Activated CD8-positive, alpha-beta memory T cell treated with anti-CD3 and anti-CD28 coated beads for 36 hours (primary cell): ENCODE results near the gene PCDH9. TPM values are rescaled to one million over a fixed set of nuclear protein-coding genes. Genes with fewer than 3 reads are reported as not detected.

ENCODE experiments used
- CTCF ChIA-PET: fragments of 350-600 bp; sonication (Branson Sonifier 250); formaldehyde crosslinking; loops from one replicate; lab custom pipeline; 2021; ENCODE audit warnings: antibody characterized with exemption; lab: Charles Lee
- POLR2A ChIA-PET: fragments of 350-600 bp; sonication (Branson Sonifier 250); formaldehyde crosslinking; loops from one replicate; lab custom pipeline; 2021; ENCODE audit warnings: antibody characterized with exemption; lab: Charles Lee
- total RNA-seq, 2 experiments: library from RNA; stranded (reverse); gene quantifications; one replicate each; pipeline ENCODE4 v1.2.3, GENCODE V29; 2021

The PCDH9 gene
- total RNA-seq = under 1 TPM; 0.13 to 0.17 TPM

GRCh38 chr13:67229481-67230403 lies at the start of gene PCDH9:
Gene PCDH9, minus strand, starts transcription at chr13:67230336. Its CDS starts 1,896 bp downstream, at chr13:67228440.
- CTCF ChIA-PET = no interaction called here
- POLR2A ChIA-PET = no interaction called here

DNA sequence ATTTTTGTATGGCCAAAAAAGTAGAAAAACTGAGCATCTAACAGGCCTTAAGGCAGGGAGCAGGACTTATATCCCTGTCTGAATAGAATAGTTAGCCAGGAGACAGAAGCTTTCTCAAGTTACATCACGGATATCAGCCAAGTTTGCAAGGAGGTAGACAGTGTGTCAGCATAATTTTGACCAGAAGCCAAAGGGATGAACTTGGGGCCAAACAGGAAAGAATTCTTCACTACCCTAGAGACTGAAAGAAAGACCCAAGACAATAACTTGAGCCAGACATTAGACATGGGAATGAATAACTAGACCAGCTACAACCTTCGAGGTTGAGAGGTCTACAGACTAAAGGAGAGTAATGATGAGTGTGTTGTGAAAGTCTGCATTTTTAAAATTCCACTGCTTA lies 48.1 kb upstream of the PCDH9 start:
- ChIA-PET POLR2A (no interaction called here), CTCF (no interaction called here)

DNA sequence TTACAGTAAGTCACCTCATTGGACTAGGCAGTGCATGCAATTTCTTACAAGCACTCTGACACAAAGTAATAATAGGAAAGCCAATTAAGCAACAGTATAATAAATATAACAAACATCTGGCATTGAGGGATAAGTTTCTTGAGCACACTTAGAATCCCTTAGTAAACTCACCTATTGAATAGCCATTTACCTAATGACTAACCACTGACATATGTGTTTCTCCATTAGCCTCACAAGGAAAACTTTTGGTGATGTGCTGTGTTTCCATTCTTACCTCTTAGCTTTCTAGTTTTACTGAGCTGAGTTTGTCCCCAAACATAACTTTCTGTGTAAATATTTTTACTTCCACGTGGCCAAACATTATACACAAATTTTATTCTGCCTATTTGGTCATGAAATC lies 47.4 kb upstream of the PCDH9 start:
- ChIA-PET POLR2A (no interaction called here), CTCF (no interaction called here)

DNA sequence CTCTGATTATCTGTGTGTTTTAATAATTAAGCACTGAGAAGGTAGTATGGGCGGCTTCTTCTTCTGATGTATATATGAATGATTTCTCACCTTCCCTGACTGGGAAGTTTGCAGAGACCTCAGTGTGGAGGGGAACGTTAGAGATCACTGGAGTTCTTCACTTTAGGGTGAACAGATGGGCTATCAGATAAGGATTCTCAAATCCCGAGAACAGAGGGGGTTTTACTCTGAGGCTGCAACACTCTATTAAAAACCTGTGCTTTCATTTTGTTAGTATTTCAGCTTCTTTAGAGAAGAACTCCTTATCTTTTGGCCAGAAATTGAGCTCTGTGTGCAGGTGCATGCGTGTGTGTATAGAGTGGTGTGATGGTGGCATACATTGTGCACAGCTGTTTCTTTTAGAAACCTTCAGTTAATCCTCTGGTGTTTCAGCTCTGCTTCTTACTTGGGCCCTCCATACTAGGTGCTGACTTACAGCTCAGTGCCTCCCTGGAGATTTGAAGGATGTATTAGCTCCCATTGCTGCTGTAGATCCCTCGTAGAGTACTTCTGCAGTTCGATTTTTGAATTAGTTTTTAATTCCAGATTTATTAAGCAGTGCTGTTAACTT lies 45.3 kb upstream of the PCDH9 start:
- ChIA-PET POLR2A (no interaction called here), CTCF (no interaction called here)

GRCh38 chr13:67273001-67273400 lies 42.9 kb upstream of the PCDH9 start:
- POLR2A ChIA-PET = no interaction called here
- CTCF ChIA-PET = no interaction called here

GRCh38 chr13:67267136-67267535 lies 37.0 kb upstream of the PCDH9 start:
- CTCF ChIA-PET = no interaction called here
- POLR2A ChIA-PET = no interaction called here

DNA sequence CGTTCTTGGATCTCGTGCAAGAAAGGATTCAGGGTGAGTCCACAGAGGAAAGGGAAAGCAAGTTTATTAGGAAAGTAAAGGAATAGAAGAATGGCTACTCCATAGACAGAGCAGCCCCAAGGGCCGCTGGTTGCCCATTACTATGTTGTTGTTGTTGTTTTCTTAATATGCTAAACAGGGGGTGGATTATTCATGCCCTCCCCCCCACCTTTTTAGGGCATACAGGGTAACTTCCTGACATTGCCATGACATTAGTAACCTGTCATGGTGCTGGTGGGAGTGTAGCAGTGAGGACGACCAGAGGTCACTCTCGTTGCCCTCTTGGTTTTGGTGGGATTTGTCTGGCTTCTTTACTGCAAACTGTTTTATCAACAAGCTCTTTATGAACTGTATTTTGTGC lies 29.1 kb upstream of the PCDH9 start:
- POLR2A ChIA-PET = no interaction called here
- CTCF ChIA-PET = no interaction called here

DNA sequence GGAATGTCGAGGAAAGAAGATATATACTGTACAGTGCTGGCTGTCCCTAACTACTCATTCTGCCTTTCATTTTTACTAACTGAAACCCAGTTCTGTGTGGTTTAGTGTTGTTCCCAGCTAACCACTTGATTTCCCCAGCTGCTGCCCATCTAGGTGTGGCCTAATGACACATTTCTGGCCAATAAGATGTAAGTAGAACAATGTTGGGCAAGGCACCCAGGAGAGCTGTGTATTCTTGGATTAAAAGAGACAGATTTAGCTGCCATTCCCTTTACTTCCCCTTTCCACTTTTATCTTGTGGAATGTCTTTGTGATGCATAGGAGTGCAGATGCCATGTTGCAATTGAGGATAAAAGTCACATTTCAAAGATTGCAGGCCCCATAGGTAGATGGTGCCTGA lies 28.3 kb upstream of the PCDH9 start:
- ChIA-PET CTCF (no interaction called here), POLR2A (no interaction called here)

DNA sequence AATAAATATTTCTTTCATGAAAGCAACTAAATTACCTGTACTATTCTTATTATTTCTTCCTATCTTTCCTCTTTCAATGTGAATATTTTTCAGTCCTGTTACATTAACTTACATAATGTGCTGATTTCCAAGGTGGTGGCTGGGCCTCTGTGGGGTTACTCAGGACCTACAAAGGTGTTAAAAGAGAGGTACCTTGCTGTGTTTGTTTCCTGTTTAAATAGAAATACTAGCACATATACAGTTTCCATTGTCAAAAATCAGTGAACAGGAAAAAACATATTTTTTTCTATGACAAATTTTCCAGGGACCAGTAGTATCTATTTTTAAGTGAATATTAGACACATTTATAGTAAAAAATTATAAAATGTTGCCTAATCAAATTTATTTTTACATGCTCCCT lies 8.7 kb upstream of the PCDH9 start:
- POLR2A ChIA-PET = no interaction called here
- CTCF ChIA-PET = no interaction called here

DNA sequence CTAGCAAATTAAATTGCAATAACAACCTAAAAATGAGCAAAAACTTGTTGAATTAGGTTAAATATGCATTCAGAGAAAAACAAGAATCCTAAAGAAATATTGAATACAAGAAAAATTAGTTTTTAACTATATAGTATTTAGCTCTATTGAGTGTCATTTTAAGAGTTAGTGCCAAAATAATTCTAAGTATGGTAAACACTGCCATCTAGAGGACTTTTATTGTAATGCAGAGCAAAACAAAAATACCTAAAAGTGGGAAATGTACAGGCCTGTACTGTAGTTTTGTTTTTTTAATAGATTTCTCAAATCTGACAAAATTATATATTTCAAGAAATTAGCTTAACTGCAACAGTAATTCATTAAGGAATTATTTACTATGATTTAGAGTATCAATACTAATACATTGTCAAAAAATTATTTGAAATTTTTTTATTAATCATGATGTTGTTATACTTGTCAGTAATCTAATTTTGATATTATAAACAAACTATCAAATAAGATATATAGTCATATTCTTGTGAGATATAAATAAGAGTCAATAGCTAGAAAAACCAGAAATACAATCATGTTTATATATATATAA lies 8.2 kb upstream of the PCDH9 start:
- CTCF ChIA-PET = no interaction called here
- POLR2A ChIA-PET = no interaction called here

GRCh38 chr13:67235265-67235664 lies 5.1 kb upstream of the PCDH9 start:
- ChIA-PET CTCF (no interaction called here), POLR2A (no interaction called here)

DNA sequence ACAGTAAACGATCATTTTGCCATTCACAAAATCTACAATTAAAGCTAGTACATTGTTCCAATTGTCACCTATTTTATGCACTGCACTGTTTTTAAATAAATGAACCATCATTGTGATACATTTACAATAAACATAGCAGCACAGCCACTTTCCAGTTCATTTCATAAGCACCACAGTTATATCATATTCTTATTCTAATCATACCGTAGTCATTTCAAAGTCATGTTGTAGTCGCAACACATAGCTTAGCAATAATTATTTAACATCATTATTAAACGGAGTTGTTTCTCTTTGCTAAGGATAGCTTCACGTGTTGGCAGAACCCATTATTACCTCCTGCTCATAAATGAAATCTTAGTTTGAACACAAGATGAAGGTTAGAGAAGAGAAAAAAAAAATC lies 2.2 kb upstream of the PCDH9 start:
- CTCF ChIA-PET = no interaction called here

GRCh38 chr13:67231289-67232000 lies 1.3 kb upstream of the PCDH9 start:
- ChIA-PET CTCF (interaction anchor here (0.7 kb wide), 1 partner anchor 13 kb away, joined by 3 read pairs; no protein-coding TSS in a partner anchor), POLR2A (no interaction called here)

More for the DNA sequence above, 2.2 kb upstream of the PCDH9 start:
- POLR2A ChIA-PET = no interaction called here

GRCh38 chr13:67230404-67231288 lies 510 bp upstream of the PCDH9 start:
- CTCF ChIA-PET = no interaction called here
- POLR2A ChIA-PET = no interaction called here

DNA sequence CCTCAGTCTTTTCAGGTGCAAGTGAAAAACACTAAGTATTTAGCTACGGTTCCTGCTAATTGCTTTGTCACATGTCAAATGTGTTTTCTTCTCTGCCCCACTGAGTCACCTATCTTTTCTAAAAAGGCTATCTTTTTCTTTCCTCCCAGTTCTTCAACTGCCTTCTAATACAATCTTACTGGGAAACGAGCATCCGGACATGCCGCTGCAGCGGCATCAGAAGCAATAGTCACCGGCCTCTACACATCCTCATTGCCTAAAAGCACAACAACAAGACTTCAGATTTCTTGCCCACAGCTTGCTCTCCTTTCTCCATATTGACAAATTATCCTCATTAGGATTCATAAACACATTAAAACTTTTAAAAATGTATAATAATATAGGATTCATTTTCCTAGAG lies 1.2 kb downstream of the PCDH9 start:
- POLR2A ChIA-PET = no interaction called here
- CTCF ChIA-PET = no interaction called here

- CTCF ChIA-PET = no interaction called here
- POLR2A ChIA-PET = no interaction called here
These were observed 2.1 kb downstream of the PCDH9 start for GRCh38 chr13:67228031-67228430.

DNA sequence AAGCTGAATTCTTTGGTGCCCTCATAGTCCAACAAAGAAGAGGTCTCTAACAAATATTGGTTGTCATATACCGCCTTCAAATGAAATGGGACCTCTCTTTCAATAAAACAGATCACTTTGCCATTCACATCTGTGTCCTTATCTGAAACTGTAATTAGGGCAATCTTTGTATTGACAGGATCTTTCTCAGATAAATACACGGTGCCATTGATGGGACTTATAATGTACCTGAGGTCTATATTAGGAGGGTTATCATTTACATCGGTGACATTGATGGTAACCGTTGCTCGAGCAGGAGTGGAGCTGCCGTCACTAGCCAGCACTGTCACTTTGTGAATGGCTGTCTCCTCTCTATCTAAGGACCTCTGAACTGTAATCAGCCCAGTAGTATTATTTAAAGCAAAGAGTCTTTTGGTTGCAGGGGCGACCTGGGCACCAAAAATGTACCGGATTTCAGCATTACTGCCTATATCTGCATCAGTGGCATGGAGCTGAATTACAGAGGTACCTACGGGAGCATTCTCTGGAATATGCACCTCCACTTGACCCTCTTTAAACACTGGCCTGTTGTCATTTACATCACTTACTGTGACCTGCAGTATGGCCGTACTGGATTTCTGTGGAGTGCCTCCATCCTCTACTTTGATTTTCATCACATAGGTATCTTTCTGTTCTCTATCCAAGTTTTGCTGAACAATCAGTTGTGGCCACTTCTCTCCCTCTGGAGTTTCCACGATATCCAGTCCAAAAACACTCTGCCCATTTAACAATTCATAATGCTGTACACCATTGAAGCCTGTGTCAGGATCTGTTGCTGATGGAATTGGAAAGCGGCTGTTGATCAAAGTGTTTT lies 2.8 kb downstream of the PCDH9 start:
- ChIA-PET CTCF (no interaction called here), POLR2A (no interaction called here)

DNA sequence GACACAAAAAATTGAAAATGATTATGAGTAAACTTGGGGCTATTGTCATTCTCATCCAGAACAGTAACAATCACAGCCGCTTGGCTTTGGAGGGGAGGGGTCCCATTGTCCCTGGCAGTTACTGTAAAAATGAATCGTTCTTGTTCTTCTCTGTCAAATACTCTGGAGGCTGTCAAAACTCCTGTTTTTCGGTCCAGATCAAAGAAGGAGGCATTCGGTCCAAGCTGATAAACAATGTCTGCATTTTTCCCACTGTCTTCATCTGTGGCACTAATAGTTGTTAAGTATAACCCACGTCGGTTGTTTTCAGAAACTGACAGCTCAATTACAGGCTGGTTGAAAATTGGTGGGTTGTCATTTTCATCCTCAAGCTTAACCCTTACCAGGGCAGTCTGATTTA lies 3.4 kb downstream of the PCDH9 start:
- ChIA-PET CTCF (no interaction called here), POLR2A (no interaction called here)
